Measurements from ENCODE around the gene PIEZO1. TPM values are rescaled to one million over a fixed set of nuclear protein-coding genes. Genes with fewer than 3 reads are reported as not detected.

Gene PIEZO1
- polyA plus RNA-seq, 6 donors from 2014 or later: 4.0 to 17.2 (median 6.2) TPM

GRCh38 chr16:88727871-88728270, 57.1 kb downstream of the PIEZO1 start:
- Mint-ChIP-seq H3K27me3 (no peaks in the 10 kb centered on the region), H3K9me3 (no peaks in the 10 kb centered on the region), H3K4me1 (peaks cover 0 to 7% (median 6%) of the 10 kb centered on the region in 3 donors), H3K27ac (no peak overlapping the region), H3K36me3 (no peaks in the 10 kb centered on the region), H3K4me3 (no peak overlapping the region)
- DNase-seq: no peak
- no peak for ATAC-seq (ENCODE audit: low read depth in 2 of 2)

- no peaks in the 10 kb centered on the region for H3K36me3 Mint-ChIP-seq
- H3K4me3 Mint-ChIP-seq: no peak overlapping the region
- H3K9me3 Mint-ChIP-seq: no peaks in the 10 kb centered on the region
- H3K4me1 Mint-ChIP-seq: peaks cover 0 to 7% (median 6%) of the 10 kb centered on the region in 3 donors
- ATAC-seq (ENCODE audit: low read depth in 2 of 2) (no peak), DNase-seq (no peak)
- no peaks in the 10 kb centered on the region for H3K27me3 Mint-ChIP-seq
- H3K27ac Mint-ChIP-seq: no peak overlapping the region
Measured at GRCh38 chr16:88726981-88727380, 58.0 kb downstream of the PIEZO1 start.

- Mint-ChIP-seq H3K4me3 (no peak overlapping the region), H3K27me3 (no peaks in the 10 kb centered on the region), H3K36me3 (no peaks in the 10 kb centered on the region), H3K4me1 (peaks cover 0 to 3% (median 3%) of the 10 kb centered on the region in 3 donors), H3K9me3 (no peaks in the 10 kb centered on the region), H3K27ac (no peak overlapping the region)
- ATAC-seq (ENCODE audit: low read depth in 2 of 2) (no peak), DNase-seq (no peak)
Measured at GRCh38 chr16:88726408-88726749, 58.6 kb downstream of the PIEZO1 start.

DNA sequence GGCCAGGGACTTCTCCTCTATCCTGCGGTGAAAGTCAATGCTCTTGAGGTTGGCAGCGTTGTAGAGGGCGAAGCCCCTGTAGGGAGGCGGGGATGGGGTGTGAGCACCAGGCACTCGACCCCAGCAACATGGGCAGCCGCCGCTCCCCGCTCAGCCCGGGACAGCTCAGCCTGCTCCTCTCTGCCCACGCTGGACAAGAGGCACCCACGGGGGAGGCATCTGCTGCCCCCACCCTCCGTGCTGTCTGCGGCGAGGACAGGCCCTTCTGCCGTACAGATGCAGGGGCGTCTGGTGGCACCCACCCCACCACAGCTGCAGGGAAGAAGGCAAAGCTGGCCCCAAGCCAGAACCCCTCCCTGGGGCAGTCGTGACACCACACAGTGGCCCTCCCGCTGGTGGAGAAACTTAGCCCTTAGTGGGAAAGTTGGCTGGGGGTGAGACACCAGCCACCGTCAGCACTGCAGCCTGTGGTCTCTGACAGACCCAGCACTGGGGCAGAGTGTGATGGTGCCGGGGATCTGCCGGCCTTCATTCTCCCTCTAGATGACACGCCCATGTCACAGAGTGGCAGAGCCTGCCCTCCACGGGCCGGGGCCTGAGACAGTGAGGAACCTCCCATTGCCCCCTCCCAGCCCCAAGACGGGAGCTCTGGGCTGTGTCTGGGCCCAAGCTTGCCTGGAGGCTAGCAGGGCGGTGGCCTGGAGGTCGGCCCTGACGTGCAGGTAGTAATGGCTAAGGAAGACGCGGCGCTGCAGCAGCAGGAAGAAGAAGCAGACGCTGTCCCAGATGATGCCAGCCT, 59.2 kb downstream of the PIEZO1 start:
- no peak overlapping the region for H3K4me3 Mint-ChIP-seq
- no peak for ATAC-seq (ENCODE audit: low read depth in 2 of 2)
- H3K4me1 Mint-ChIP-seq: peaks cover 0 to under 1% (median 0%) of the 10 kb centered on the region in 3 donors
- no peaks in the 10 kb centered on the region for H3K9me3 Mint-ChIP-seq
- no peaks in the 10 kb centered on the region for H3K36me3 Mint-ChIP-seq
- DNase-seq: no peak
- H3K27me3 Mint-ChIP-seq: no peaks in the 10 kb centered on the region
- H3K27ac Mint-ChIP-seq: no peak overlapping the region

GRCh38 chr16:88724855-88725555, 60.0 kb downstream of the PIEZO1 start:
- no peak overlapping the region for H3K4me3 Mint-ChIP-seq
- H3K36me3 Mint-ChIP-seq: no peaks in the 10 kb centered on the region
- H3K9me3 Mint-ChIP-seq: no peaks in the 10 kb centered on the region
- ATAC-seq (ENCODE audit: low read depth in 2 of 2) (no peak), DNase-seq (no peak)
- peaks cover 0 to 8% (median 0%) of the 10 kb centered on the region in 3 donors for H3K4me1 Mint-ChIP-seq
- no peaks in the 10 kb centered on the region for H3K27me3 Mint-ChIP-seq
- no peak overlapping the region for H3K27ac Mint-ChIP-seq

GRCh38 chr16:88723911-88724310, 61.1 kb downstream of the PIEZO1 start:
- DNase-seq: no peak
- Mint-ChIP-seq H3K36me3 (no peaks in the 10 kb centered on the region), H3K4me1 (peaks cover 0 to 8% (median 0%) of the 10 kb centered on the region in 3 donors), H3K9me3 (no peaks in the 10 kb centered on the region), H3K27me3 (no peaks in the 10 kb centered on the region), H3K27ac (no peak overlapping the region), H3K4me3 (no peak overlapping the region)
- no peak for ATAC-seq (ENCODE audit: low read depth in 2 of 2)

GRCh38 chr16:88723507-88723887, 61.5 kb downstream of the PIEZO1 start:
- DNase-seq (no peak), ATAC-seq (ENCODE audit: low read depth in 2 of 2) (no peak)
- no peaks in the 10 kb centered on the region for H3K27me3 Mint-ChIP-seq
- no peaks in the 10 kb centered on the region for H3K9me3 Mint-ChIP-seq
- no peak overlapping the region for H3K4me3 Mint-ChIP-seq
- H3K36me3 Mint-ChIP-seq: no peaks in the 10 kb centered on the region
- H3K27ac Mint-ChIP-seq: no peak overlapping the region
- peaks cover 0 to 8% (median 0%) of the 10 kb centered on the region in 3 donors for H3K4me1 Mint-ChIP-seq

GRCh38 chr16:88722784-88723506, 62.1 kb downstream of the PIEZO1 start:
- Mint-ChIP-seq H3K27me3 (no peaks in the 10 kb centered on the region), H3K4me1 (peaks cover 0 to 8% (median 0%) of the 10 kb centered on the region in 3 donors), H3K4me3 (no peak overlapping the region), H3K27ac (no peak overlapping the region), H3K36me3 (no peaks in the 10 kb centered on the region), H3K9me3 (no peaks in the 10 kb centered on the region)
- DNase-seq (no peak), ATAC-seq (ENCODE audit: low read depth in 2 of 2) (no peak)

DNA sequence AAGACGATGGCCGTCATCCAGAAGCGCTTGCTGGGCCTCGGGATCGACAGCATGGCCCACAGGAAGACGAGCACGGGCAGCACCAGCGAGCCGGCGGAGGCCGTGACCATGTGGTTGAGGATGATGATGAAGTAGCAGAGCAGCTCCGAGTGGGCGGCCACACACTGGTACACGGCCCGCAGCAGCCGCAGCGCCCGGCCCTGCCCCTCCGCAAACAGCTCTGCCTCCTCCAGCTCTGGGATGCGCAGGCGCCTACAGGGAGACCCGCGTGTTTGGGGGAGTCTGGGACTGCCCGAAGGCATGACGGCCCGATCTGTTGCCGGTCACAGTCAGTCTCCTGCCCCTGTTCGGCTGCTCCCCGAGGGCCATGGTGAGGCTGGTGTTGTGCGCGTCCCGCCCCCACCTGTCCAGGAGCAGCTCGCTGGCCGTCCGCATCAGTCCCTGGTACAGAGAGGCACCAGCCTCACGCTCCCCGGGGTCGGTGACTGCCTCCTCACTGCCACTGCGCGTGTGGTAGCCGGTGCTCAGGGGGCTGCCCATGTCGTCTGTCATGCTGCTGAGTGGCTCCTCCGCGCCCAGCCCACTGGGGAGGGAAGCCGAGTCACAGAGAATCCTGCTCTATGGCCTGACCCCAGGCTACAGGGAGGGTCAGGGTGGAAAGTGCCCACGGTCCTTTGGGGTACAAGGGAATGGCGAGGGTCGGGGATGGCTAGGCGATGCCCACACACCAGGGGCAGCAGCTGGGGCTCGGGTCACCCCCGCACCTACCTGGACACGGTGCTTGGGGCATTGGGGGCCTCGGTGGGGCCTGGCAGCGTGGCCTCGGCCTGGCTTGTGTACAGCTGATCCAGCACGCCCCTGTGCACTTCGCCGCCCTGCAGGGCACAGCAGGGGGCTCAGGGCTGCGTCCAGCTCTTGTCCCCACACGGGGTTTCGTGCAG, 62.9 kb downstream of the PIEZO1 start:
- Mint-ChIP-seq H3K27me3 (no peaks in the 10 kb centered on the region), H3K4me3 (no peak overlapping the region), H3K9me3 (no peaks in the 10 kb centered on the region)

GRCh38 chr16:88721236-88721635, 63.8 kb downstream of the PIEZO1 start:
- Mint-ChIP-seq H3K9me3 (no peaks in the 10 kb centered on the region), H3K27me3 (no peaks in the 10 kb centered on the region), H3K36me3 (peaks cover 0 to 7% of the 10 kb centered on the region in 2 donors), H3K4me1 (peaks cover 0 to 8% (median 0%) of the 10 kb centered on the region in 3 donors), H3K27ac (no peak overlapping the region), H3K4me3 (no peak overlapping the region)
- DNase-seq (no peak), ATAC-seq (ENCODE audit: low read depth in 2 of 2) (no peak)

More for the DNA sequence above, 62.9 kb downstream of the PIEZO1 start:
- Mint-ChIP-seq H3K4me1 (peaks cover 0 to 8% (median 0%) of the 10 kb centered on the region in 3 donors), H3K27ac (no peak overlapping the region), H3K36me3 (peaks cover 0 to 6% of the 10 kb centered on the region in 2 donors)
- ATAC-seq (ENCODE audit: low read depth in 2 of 2): no peak
- DNase-seq: no peak

- H3K9me3 Mint-ChIP-seq: no peaks in the 10 kb centered on the region
- H3K4me1 Mint-ChIP-seq: peaks cover 0 to 8% (median 0%) of the 10 kb centered on the region in 3 donors
- H3K27me3 Mint-ChIP-seq: no peaks in the 10 kb centered on the region
- H3K4me3 Mint-ChIP-seq: no peak overlapping the region
- peak overlapping the region in 1 of 6 donors; percentile 85 for H3K27ac Mint-ChIP-seq
- H3K36me3 Mint-ChIP-seq: peaks cover 0 to 7% of the 10 kb centered on the region in 2 donors
- ATAC-seq (ENCODE audit: low read depth in 2 of 2): no peak
- DNase-seq: no peak
Measured at GRCh38 chr16:88720396-88720970, 64.5 kb downstream of the PIEZO1 start.

DNA sequence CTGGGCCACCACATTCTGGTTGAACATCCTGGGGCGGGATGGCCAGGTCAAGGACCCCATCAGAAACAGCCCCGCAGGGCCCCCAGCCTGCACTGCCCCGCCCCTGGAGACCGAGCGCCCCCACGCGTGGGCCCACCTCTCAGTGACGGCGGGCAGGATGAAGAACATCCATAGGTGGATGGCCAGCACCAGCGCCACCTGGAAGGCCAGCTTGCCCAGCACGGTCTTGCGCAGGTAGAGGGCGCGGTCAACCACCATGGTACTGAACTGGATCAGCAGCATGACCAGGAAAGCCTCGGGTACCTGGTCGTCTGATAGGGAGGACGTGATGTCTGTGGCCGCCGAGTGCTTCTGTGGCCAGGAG, 65.1 kb downstream of the PIEZO1 start:
- Mint-ChIP-seq H3K36me3 (peaks cover 0 to 7% of the 10 kb centered on the region in 2 donors), H3K4me3 (no peak overlapping the region), H3K9me3 (no peaks in the 10 kb centered on the region), H3K27me3 (no peaks in the 10 kb centered on the region), H3K4me1 (peaks cover 0 to 8% (median 0%) of the 10 kb centered on the region in 3 donors), H3K27ac (no peak overlapping the region)
- no peak for DNase-seq
- no peak for ATAC-seq (ENCODE audit: low read depth in 2 of 2)

All from naive B cell (primary cell).